Measurements from ENCODE around the gene PCMT1.

The PCMT1 gene

DNA sequence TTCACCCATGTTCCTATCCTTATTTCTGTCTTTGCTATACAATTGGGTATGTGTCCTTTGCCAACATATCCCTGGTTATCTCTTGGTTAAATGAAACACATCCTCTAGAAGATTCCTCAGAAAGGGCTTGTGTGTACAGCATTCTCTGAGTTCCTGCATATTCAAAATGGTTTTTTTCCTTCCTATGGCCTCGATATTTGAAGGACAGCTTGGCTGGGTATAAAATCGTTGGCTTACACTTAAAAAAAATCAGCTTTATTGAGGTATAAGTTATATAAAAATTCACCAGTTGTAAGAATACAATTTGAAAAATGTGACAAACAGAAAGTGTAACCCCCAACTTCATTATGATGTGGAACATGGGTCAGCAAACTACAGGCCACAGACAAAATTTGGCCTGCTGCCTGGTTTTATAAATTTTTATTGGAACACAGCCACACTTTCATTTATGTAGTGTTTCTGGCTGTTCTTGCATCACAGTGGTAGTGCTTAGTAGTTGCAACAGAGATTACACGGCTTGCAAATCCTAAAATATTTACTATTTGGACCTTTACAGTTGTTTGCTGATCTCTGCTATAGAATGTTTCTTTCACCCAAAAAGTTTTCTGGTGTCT is 16.7 kb downstream of the PCMT1 start:
- no peaks in the 10 kb centered on the region for H3K27me3 ChIP-seq (ENCODE audit: insufficient read depth, insufficient read length)
- H3K4me3 ChIP-seq (ENCODE audit: insufficient read length, low read depth): no peak overlapping the region
- no peak for DNase-seq (ENCODE audit: low read depth, low spot score)
- no peak for TF ChIP-seq ZNF274 (IDR thresholded peaks at IDR 0.05; ENCODE audit: low read depth, low read length)
- TF ChIP-seq SUZ12 (IDR thresholded peaks at IDR 0.05; ENCODE audit: extremely low read depth, insufficient read depth, insufficient read length): no peak
- no peak for TF ChIP-seq YY1 (IDR thresholded peaks at IDR 0.05; ENCODE audit: insufficient read depth, insufficient read length)
- no peaks in the 10 kb centered on the region for H3K4me1 ChIP-seq (ENCODE audit: insufficient read depth, insufficient read length)
- H3K9ac ChIP-seq (ENCODE audit: insufficient read length, low read depth): no peak overlapping the region
- H3K9me3 ChIP-seq (ENCODE audit: insufficient read depth, low read length): peaks cover 12% of the 10 kb centered on the region
- peaks cover 17% of the 10 kb centered on the region for H3K36me3 ChIP-seq (ENCODE audit: insufficient read depth, insufficient read length, low read length)

DNA sequence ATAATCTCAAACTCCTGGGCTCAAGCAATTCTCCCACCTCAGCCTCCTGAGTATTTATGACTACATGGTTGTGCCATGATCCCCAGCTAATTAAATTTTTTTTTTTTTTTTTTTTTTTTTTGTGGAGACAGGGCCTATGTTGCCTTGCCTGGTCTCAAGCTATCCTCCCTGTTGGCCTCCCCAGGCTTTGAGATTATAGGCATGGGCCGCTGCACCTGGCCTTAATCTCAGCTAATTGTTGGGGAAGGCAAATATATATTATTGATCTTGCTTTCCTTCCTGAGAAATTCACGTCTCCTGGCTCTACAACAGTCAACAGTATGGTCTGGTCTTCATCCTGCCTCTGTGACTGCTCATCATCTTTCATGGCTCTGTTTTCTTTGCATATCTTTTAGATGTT is 20.1 kb downstream of the PCMT1 start:
- Histone ChIP-seq H3K36me3 (ENCODE audit: insufficient read depth, insufficient read length, low read length) (peaks cover 38% of the 10 kb centered on the region), H3K9me3 (ENCODE audit: insufficient read depth, low read length) (peaks cover 12% of the 10 kb centered on the region), H3K4me1 (ENCODE audit: insufficient read depth, insufficient read length) (no peaks in the 10 kb centered on the region), H3K4me3 (ENCODE audit: insufficient read length, low read depth) (no peak overlapping the region), H3K27me3 (ENCODE audit: insufficient read depth, insufficient read length) (no peaks in the 10 kb centered on the region), H3K9ac (ENCODE audit: insufficient read length, low read depth) (no peak overlapping the region)
- no peak for TF ChIP-seq ZNF274 (IDR thresholded peaks at IDR 0.05; ENCODE audit: low read depth, low read length)
- TF ChIP-seq YY1 (IDR thresholded peaks at IDR 0.05; ENCODE audit: insufficient read depth, insufficient read length): no peak
- DNase-seq (ENCODE audit: low read depth, low spot score): no peak

DNA sequence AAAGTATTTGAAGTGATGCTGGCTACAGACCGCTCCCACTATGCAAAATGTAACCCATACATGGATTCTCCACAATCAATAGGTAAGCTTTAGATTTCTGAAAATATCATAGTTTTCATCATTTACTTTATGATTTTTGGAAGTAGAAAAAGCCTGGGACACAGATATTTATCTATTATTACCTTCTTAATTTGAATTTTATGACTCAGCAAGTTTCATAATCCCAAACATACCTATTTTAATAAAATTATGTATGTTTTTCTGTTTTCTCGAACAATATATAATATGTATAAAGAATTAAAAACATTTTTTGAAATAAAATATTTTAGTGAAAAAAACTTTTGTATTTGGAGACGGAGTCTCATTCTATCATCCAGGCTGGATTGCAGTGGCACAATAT is 21.6 kb downstream of the PCMT1 start:
- Histone ChIP-seq H3K27me3 (ENCODE audit: insufficient read depth, insufficient read length) (no peaks in the 10 kb centered on the region), H3K4me3 (ENCODE audit: insufficient read length, low read depth) (no peak overlapping the region), H3K36me3 (ENCODE audit: insufficient read depth, insufficient read length, low read length) (peaks cover 45% of the 10 kb centered on the region), H3K9ac (ENCODE audit: insufficient read length, low read depth) (no peak overlapping the region), H3K4me1 (ENCODE audit: insufficient read depth, insufficient read length) (no peaks in the 10 kb centered on the region), H3K9me3 (ENCODE audit: insufficient read depth, low read length) (peaks cover 4% of the 10 kb centered on the region)
- TF ChIP-seq YY1 (IDR thresholded peaks at IDR 0.05; ENCODE audit: insufficient read depth, insufficient read length) (no peak), ZNF274 (IDR thresholded peaks at IDR 0.05; ENCODE audit: low read depth, low read length) (no peak), SUZ12 (IDR thresholded peaks at IDR 0.05; ENCODE audit: extremely low read depth, insufficient read depth, insufficient read length) (no peak)
- no peak for DNase-seq (ENCODE audit: low read depth, low spot score)

DNA sequence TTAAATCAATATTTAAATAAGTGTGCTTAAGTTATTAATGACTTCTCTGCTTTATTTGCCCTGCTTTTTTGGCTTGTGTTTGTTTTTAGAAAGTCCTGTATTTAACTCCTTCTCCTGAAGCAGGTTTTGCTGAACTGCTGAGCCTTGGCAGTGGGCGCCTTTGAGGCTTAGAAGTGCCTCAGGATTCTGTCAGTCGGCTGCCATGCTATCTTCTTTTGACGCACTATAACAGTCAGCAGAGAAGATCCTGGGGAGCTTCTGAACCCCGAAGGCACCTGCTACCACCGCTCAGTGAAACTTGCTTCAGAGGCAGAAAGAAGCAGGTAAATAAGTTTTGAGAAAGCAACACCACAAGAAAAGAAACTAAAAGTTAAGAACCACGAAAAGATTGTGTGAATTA is 22.4 kb downstream of the PCMT1 start:
- TF ChIP-seq SUZ12 (IDR thresholded peaks at IDR 0.05; ENCODE audit: extremely low read depth, insufficient read depth, insufficient read length) (no peak), ZNF274 (IDR thresholded peaks at IDR 0.05; ENCODE audit: low read depth, low read length) (no peak), YY1 (IDR thresholded peaks at IDR 0.05; ENCODE audit: insufficient read depth, insufficient read length) (no peak)
- H3K27me3 ChIP-seq (ENCODE audit: insufficient read depth, insufficient read length): no peaks in the 10 kb centered on the region
- no peak for DNase-seq (ENCODE audit: low read depth, low spot score)
- H3K9me3 ChIP-seq (ENCODE audit: insufficient read depth, low read length): no peaks in the 10 kb centered on the region
- H3K36me3 ChIP-seq (ENCODE audit: insufficient read depth, insufficient read length, low read length): peaks cover 46% of the 10 kb centered on the region
- no peaks in the 10 kb centered on the region for H3K4me1 ChIP-seq (ENCODE audit: insufficient read depth, insufficient read length)
- H3K4me3 ChIP-seq (ENCODE audit: insufficient read length, low read depth): no peak overlapping the region
- H3K9ac ChIP-seq (ENCODE audit: insufficient read length, low read depth): no peak overlapping the region

DNA sequence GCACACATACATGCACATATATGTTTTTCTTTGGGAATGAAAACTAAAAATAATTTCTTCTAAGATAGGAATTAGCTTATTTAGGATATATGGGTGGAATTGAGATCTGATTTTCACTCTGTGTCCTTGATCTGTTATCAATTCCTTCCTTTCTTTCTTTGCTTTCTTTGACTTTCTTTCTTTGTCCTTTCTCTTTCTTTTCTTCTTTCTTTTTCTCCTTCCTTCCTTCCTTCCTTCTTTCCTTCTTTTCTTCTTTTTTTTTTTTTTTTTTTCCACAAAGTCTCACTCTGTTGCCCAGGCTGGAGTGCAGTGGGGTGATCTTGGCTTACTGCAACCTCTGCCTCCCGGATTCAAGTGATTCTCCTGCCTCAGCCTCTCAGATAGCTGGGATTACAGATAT is 28.1 kb downstream of the PCMT1 start:
- DNase-seq (ENCODE audit: low read depth, low spot score): no peak
- TF ChIP-seq ZNF274 (IDR thresholded peaks at IDR 0.05; ENCODE audit: low read depth, low read length) (no peak), YY1 (IDR thresholded peaks at IDR 0.05; ENCODE audit: insufficient read depth, insufficient read length) (no peak), SUZ12 (IDR thresholded peaks at IDR 0.05; ENCODE audit: extremely low read depth, insufficient read depth, insufficient read length) (no peak)
- H3K9me3 ChIP-seq (ENCODE audit: insufficient read depth, low read length): no peaks in the 10 kb centered on the region
- peaks cover 46% of the 10 kb centered on the region for H3K36me3 ChIP-seq (ENCODE audit: insufficient read depth, insufficient read length, low read length)
- no peak overlapping the region for H3K9ac ChIP-seq (ENCODE audit: insufficient read length, low read depth)
- no peak overlapping the region for H3K4me3 ChIP-seq (ENCODE audit: insufficient read length, low read depth)
- no peaks in the 10 kb centered on the region for H3K4me1 ChIP-seq (ENCODE audit: insufficient read depth, insufficient read length)
- no peaks in the 10 kb centered on the region for H3K27me3 ChIP-seq (ENCODE audit: insufficient read depth, insufficient read length)

DNA sequence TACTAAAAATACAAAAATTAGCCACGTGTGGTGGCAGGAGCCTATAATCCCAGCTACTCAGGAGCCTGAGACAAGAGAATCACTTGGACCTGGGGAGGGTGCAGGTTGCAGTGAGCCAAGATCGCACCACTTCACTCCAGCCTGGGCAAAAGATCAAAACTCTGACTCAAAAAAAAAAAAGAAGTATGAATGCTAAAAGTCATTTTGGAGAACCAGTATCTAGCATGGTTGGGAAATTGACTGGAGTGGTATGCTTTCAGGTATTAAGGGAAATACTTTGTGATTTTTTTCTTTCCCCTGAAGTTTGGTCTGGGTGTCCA is 30.1 kb downstream of the PCMT1 start:
- DNase-seq (ENCODE audit: low read depth, low spot score): no peak
- H3K4me3 ChIP-seq (ENCODE audit: insufficient read length, low read depth): no peak overlapping the region
- TF ChIP-seq SUZ12 (IDR thresholded peaks at IDR 0.05; ENCODE audit: extremely low read depth, insufficient read depth, insufficient read length): no peak
- no peak for TF ChIP-seq YY1 (IDR thresholded peaks at IDR 0.05; ENCODE audit: insufficient read depth, insufficient read length)
- TF ChIP-seq ZNF274 (IDR thresholded peaks at IDR 0.05; ENCODE audit: low read depth, low read length): no peak
- no peak overlapping the region for H3K9ac ChIP-seq (ENCODE audit: insufficient read length, low read depth)
- H3K4me1 ChIP-seq (ENCODE audit: insufficient read depth, insufficient read length): no peaks in the 10 kb centered on the region
- H3K27me3 ChIP-seq (ENCODE audit: insufficient read depth, insufficient read length): no peaks in the 10 kb centered on the region
- no peaks in the 10 kb centered on the region for H3K9me3 ChIP-seq (ENCODE audit: insufficient read depth, low read length)
- H3K36me3 ChIP-seq (ENCODE audit: insufficient read depth, insufficient read length, low read length): peaks cover 48% of the 10 kb centered on the region

DNA sequence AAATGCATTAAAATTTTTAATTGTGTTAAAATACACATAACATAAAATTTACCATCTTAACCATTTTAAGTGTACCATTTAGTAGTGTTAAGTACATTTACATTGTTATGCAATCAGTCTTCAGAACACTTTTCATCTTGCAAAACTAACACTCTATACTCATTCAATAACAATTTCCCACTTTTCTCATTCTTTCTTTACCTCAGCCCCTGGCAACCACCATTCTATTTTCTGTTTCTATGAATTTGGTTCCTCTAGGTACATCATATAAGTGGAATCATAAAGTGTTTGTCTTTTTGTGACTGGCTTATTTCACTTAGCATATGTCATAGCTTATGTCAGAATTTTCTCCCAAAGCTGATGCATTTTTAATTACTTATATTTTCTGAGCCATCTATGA is 32.2 kb downstream of the PCMT1 start:
- no peaks in the 10 kb centered on the region for H3K4me1 ChIP-seq (ENCODE audit: insufficient read depth, insufficient read length)
- H3K36me3 ChIP-seq (ENCODE audit: insufficient read depth, insufficient read length, low read length): peaks cover 32% of the 10 kb centered on the region
- no peak for DNase-seq (ENCODE audit: low read depth, low spot score)
- TF ChIP-seq SUZ12 (IDR thresholded peaks at IDR 0.05; ENCODE audit: extremely low read depth, insufficient read depth, insufficient read length) (no peak), YY1 (IDR thresholded peaks at IDR 0.05; ENCODE audit: insufficient read depth, insufficient read length) (no peak), ZNF274 (IDR thresholded peaks at IDR 0.05; ENCODE audit: low read depth, low read length) (no peak)
- no peaks in the 10 kb centered on the region for H3K27me3 ChIP-seq (ENCODE audit: insufficient read depth, insufficient read length)
- no peak overlapping the region for H3K4me3 ChIP-seq (ENCODE audit: insufficient read length, low read depth)
- no peaks in the 10 kb centered on the region for H3K9me3 ChIP-seq (ENCODE audit: insufficient read depth, low read length)
- H3K9ac ChIP-seq (ENCODE audit: insufficient read length, low read depth): no peak overlapping the region
